ENCODE data around the gene C1orf74.

DNA sequence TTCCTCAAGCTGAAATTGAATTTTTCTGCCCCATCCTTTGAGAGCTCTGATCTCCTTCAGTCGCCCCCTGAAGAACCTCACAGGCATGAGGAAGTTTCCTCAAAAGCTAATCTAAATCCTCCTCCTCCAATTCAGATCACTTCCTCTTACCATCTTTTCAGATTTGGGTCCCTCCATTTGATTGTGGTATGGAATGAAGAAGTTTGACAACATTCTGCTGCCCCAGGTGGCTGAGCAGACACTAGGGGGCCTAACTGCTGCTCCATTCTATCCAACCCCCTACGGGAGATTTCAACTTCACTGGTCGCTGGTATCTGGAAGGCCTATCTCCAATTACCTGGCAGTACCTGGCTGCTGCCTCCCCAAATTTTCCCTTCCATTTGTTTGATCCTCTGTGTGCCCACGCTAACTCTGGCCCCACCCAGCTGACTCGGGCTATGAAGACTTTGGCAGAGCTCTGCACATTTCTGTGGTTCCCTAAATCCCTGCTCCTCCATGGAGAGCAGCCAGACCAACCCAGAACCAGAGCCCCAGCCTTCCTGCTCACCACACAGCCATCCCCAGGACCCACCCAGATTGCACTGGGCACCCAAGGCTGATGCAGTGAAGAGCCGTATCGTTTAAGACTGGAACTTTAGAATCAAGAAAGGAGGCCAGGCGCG, 13.8 kb upstream of the C1orf74 start:
- TF ChIP-seq MYC (IDR thresholded peaks at IDR 0.05; ENCODE audit: low read depth, low read length), result no peak
- TF ChIP-seq, protein P1, sequence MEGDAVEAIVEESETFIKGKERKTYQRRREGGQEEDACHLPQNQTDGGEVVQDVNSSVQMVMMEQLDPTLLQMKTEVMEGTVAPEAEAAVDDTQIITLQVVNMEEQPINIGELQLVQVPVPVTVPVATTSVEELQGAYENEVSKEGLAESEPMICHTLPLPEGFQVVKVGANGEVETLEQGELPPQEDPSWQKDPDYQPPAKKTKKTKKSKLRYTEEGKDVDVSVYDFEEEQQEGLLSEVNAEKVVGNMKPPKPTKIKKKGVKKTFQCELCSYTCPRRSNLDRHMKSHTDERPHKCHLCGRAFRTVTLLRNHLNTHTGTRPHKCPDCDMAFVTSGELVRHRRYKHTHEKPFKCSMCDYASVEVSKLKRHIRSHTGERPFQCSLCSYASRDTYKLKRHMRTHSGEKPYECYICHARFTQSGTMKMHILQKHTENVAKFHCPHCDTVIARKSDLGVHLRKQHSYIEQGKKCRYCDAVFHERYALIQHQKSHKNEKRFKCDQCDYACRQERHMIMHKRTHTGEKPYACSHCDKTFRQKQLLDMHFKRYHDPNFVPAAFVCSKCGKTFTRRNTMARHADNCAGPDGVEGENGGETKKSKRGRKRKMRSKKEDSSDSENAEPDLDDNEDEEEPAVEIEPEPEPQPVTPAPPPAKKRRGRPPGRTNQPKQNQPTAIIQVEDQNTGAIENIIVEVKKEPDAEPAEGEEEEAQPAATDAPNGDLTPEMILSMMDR (IDR thresholded peaks at IDR 0.05; ENCODE audit: low read depth, low read length), result no peak
